ENCODE measurements around the gene FBXL13. TPM values are rescaled to one million over a fixed set of nuclear protein-coding genes. Genes with fewer than 3 reads are reported as not detected.

Gene FBXL13
- total and polyA plus RNA-seq, 2 of the 8 experiments (the other 6 are each of a cell fraction or from before 2014, with no cell fraction given), result 1.2 to 2.8 TPM

- Histone ChIP-seq H2BK5ac (ENCODE audit: low read depth, low read length) (no peak overlapping the region), H2BK12ac (ENCODE audit: low read depth, low read length) (no peak overlapping the region), H3K23ac (ENCODE audit: insufficient read length) (no peak overlapping the region), H3K4me2 (ENCODE audit: insufficient read depth in 1 of 2, low read depth in 2 of 2, low read length in 2 of 2) (no peak overlapping the region), H4K91ac (replicated peaks; ENCODE audit: insufficient read length, low read length) (no peak overlapping the region), H2BK120ac (replicated peaks; ENCODE audit: low read depth, low read length) (no peak overlapping the region), H4K20me1 (replicated peaks in 1 of 2; ENCODE audit: control insufficient read depth in 1 of 2, insufficient read depth in 2 of 2, low read length in 2 of 2) (no peaks in the 10 kb centered on the region), H3K9ac (replicated peaks in 1 of 4; ENCODE audit: extremely low read depth in 1 of 4, low read depth in 3 of 4, low read length in 3 of 4) (no peak overlapping the region), H3K14ac (ENCODE audit: insufficient read length) (no peak overlapping the region), H3K79me2 (ENCODE audit: control insufficient read depth in 1 of 2, insufficient read depth in 2 of 2, low read length in 2 of 2) (no peaks in the 10 kb centered on the region), H2BK15ac (ENCODE audit: low read length) (no peak overlapping the region), H2BK20ac (ENCODE audit: low read length) (no peak overlapping the region), H3K4me3 (ENCODE audit: extremely low read depth in 1 of 4, insufficient read depth in 2 of 4, low read depth in 3 of 4, low read length in 4 of 4) (no peak overlapping the region), H3K56ac (replicated peaks; ENCODE audit: insufficient read length, low read depth, low read length) (no peak overlapping the region), H3K27ac (ENCODE audit: low read depth, low read length) (no peak overlapping the region), H2AFZ (ENCODE audit: low read length) (no peak overlapping the region), H4K5ac (ENCODE audit: insufficient read length, low read depth, low read length) (no peak overlapping the region), H3K23me2 (ENCODE audit: low read depth, low read length) (no peaks in the 10 kb centered on the region), H2AK5ac (ENCODE audit: low read depth, low read length) (no peak overlapping the region), H3K79me1 (ENCODE audit: low read depth, low read length) (no peaks in the 10 kb centered on the region), H3K36me3 (ENCODE audit: control insufficient read depth in 2 of 4, insufficient read depth in 4 of 4, low read length in 3 of 4) (no peaks in the 10 kb centered on the region), H3K27me3 (replicated peaks in 1 of 4; ENCODE audit: control insufficient read depth in 3 of 4, extremely low read depth in 1 of 4, insufficient read depth in 3 of 4, low read length in 3 of 4) (no peaks in the 10 kb centered on the region; a peak in 1 of 7 replicates), H3K4me1 (replicated peaks in 1 of 4; ENCODE audit: control insufficient read depth in 3 of 4, insufficient read depth in 4 of 4, low read length in 3 of 4) (no peaks in the 10 kb centered on the region), H3K9me3 (ENCODE audit: insufficient read depth in 2 of 2, low read depth in 1 of 2, low read length in 1 of 2) (peaks cover 0 to 3% of the 10 kb centered on the region in 2 experiments; a peak in 2 of 4 replicates), H4K8ac (ENCODE audit: extremely low read depth, insufficient read depth, low read length) (no peak overlapping the region), H3K18ac (ENCODE audit: extremely low read depth, low read length) (no peak overlapping the region), H3K4ac (replicated peaks; ENCODE audit: insufficient read length, low read depth, low read length) (no peak overlapping the region)
- TF ChIP-seq ZNF274 (IDR thresholded peaks at IDR 0.05; ENCODE audit: borderline replicate concordance, extremely low read depth, low read length) (no peak), CEBPB (IDR thresholded peaks at IDR 0.05; ENCODE audit: low read depth, low read length) (no peak), CBX8 (IDR thresholded peaks at IDR 0.05; ENCODE audit: borderline replicate concordance, low read depth, low read length) (no peak), MAFK (IDR thresholded peaks at IDR 0.05; ENCODE audit: low read depth, low read length) (no peak), E2F6 (IDR thresholded peaks at IDR 0.05) (no peak), KDM4A (IDR thresholded peaks at IDR 0.05; ENCODE audit: low read depth, low read length, severe bottlenecking) (no peak), BACH1 (IDR thresholded peaks at IDR 0.05; ENCODE audit: low read length) (no peak), CTBP2 (IDR thresholded peaks at IDR 0.05; ENCODE audit: borderline replicate concordance, insufficient read depth, insufficient read length, low read length) (no peak), JUN (IDR thresholded peaks at IDR 0.05; ENCODE audit: low read depth, low read length) (no peak), EZH2 (IDR thresholded peaks at IDR 0.05; ENCODE audit: low read depth, low read length, severe bottlenecking) (no peak), EGR1 (IDR thresholded peaks at IDR 0.05; ENCODE audit: borderline replicate concordance, low read depth, low read length) (no peak), PHF8 (conservative IDR thresholded peaks at IDR 0.05; ENCODE audit: low read depth, low read length) (no peak), BRCA1 (IDR thresholded peaks at IDR 0.05; ENCODE audit: low read depth, low read length) (no peak)
- FAIRE-seq, result no peak
- DNase-seq (ENCODE audit: low read depth in 1 of 2, low spot score in 2 of 2), result no peak
- POLR2A ChIA-PET (ENCODE audit: partially characterized antibody), result no interaction called here
- CTCF ChIA-PET (ENCODE audit: partially characterized antibody), result interaction anchor here (1.1 kb wide), 1 partner anchor 75 kb away, joined by 3 read pairs; no protein-coding TSS in a partner anchor
Observed at GRCh38 chr7:102991077-102991539, 83.5 kb downstream of the FBXL13 start.

Measured in H1 (cell line).